Lung (tissue), 12 donors: ENCODE measurements around the gene TNFRSF18. TPM values are rescaled to one million over a fixed set of nuclear protein-coding genes. Genes with fewer than 3 reads are reported as not detected.

Source experiments
- ATAC-seq: fragments of 200-7000 bp; cut with Tn5 transposase; one replicate; pipeline ENCODE4 v1.9.1; 2020; ENCODE audit warnings: moderate number of reproducible peaks; ENCODE audit not compliant: insufficient read depth, low FRiP score
- DNase-seq, 3 donors: peaks; one replicate each; pipeline ENCODE4 v3.0.0-alpha.2; 2013 to 2017
- H3K27ac ChIP-seq, 2 donors: one replicate each; pipeline ENCODE4 v1.5.1; 2013; ENCODE audit warnings: mild to moderate bottlenecking in 2 of 2, moderate library complexity in 2 of 2, control low read depth in 1 of 2, inconsistent platforms in 1 of 2, low read depth in 1 of 2, low read length in 1 of 2
- H3K27me3 ChIP-seq, 3 donors: one replicate each; pipeline ENCODE4 v1.5.1; 2013; ENCODE audit warnings: low read length in 2 of 3; ENCODE audit not compliant: control insufficient read depth in 3 of 3, insufficient read depth in 3 of 3
- H3K36me3 ChIP-seq, 4 donors: one replicate each; pipeline ENCODE4 v1.5.1; 2013; ENCODE audit warnings: low read length in 4 of 4, mild to moderate bottlenecking in 1 of 4, moderate library complexity in 1 of 4; ENCODE audit not compliant: control insufficient read depth in 4 of 4, insufficient read depth in 4 of 4
- H3K4me1 ChIP-seq, 5 donors: one replicate each; pipeline ENCODE4 v1.5.1; 2013; ENCODE audit warnings: low read length in 5 of 5, mild to moderate bottlenecking in 2 of 5, moderate library complexity in 1 of 5; ENCODE audit not compliant: control insufficient read depth in 5 of 5, insufficient read depth in 5 of 5
- H3K4me3 ChIP-seq: one replicate; pipeline ENCODE4 v1.5.1; 2013; ENCODE audit warnings: mild to moderate bottlenecking, control low read depth, moderate library complexity
- H3K9ac ChIP-seq, 2 donors: one replicate each; pipeline ENCODE4 v1.5.1; 2013; ENCODE audit warnings: low read length in 2 of 2, control low read depth in 1 of 2; ENCODE audit not compliant: insufficient read depth in 1 of 2
- H3K9me3 ChIP-seq, 4 donors: one replicate each; pipeline ENCODE4 v1.5.1; 2013; ENCODE audit warnings: low read length in 3 of 4, mild to moderate bottlenecking in 1 of 4, moderate library complexity in 1 of 4; ENCODE audit not compliant: control insufficient read depth in 4 of 4, insufficient read depth in 3 of 4
- WGBS, 2 donors: extraction: QIAGEN DNeasy Blood & Tissue Kit; methylation state at CpG; one replicate each; pipeline ENCODE4 v1.1.7; 2013; 5-methylcytosine and 5-hydroxymethylcytosine counted together
- polyA plus RNA-seq, 2 donors: library from polyadenylated mRNA; stranded (reverse); fragments of 200-250 nt; gene quantifications; one replicate each; pipeline ENCODE4 v1.2.1, GENCODE V29; 2013
- total RNA-seq, 2 donors: library from RNA; depleted of rRNA in 1 of 2; stranded (reverse); fragments of >200 nt in 1 of 2; gene quantifications; one replicate each; pipeline ENCODE4 v1.2.1, GENCODE V29; 2014 to 2021
- TF ChIP-seq, protein P1 (sequence below): IDR thresholded peaks from 2 replicates; pipeline ENCODE4 v1.5.1; 2012; ENCODE audit warnings: mild to moderate bottlenecking; ENCODE audit errors: control extremely low read depth, extremely low read depth
- donor health status: control.
- donor health status: control.
- donor health status: Bipolar disorder and iron deficiency.
- donor health status: healthy.
- donor health status: DM: yes; HTN: yes; CAD: no.

The TNFRSF18 gene
- total and polyA plus RNA-seq, 4 donors = 1.8 to 4.0 (median 2.4) TPM

DNA sequence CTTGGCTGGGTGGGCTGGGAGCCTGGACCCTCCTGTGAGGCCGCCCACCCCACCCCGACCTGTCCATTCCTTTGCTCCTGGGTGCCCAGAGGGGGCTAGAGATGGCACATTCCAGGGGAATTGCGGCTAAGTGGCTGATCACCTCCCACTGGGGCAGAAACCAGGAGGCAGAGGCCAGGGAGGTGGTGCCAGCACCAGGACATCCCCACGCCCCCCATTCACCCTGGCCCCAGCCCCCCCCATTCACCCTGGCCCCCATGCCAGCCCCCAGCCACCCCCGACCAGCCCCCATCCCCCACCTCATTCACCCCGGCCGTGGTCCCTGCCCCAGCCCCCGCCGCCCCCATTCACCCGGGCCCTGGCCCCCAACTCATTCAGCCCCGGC lies 33.9 kb upstream of the TNFRSF18 start:
- H3K4me1 ChIP-seq = peaks cover 0 to 9% (median 0%) of the 10 kb centered on the region in 5 donors
- no peak for DNase-seq
- H3K27me3 ChIP-seq = peaks cover 0 to 27% (median 3%) of the 10 kb centered on the region in 3 donors
- WGBS, 2 donors = 54 to 67% methylated on average over 10 to 11 of the region's 11 CpGs
- no peak overlapping the region for H3K27ac ChIP-seq
- H3K9me3 ChIP-seq = peaks cover 0 to 7% (median 0%) of the 10 kb centered on the region in 4 donors
- no peak overlapping the region for H3K9ac ChIP-seq
- H3K36me3 ChIP-seq = no peaks in the 10 kb centered on the region
- TF ChIP-seq, protein P1, sequence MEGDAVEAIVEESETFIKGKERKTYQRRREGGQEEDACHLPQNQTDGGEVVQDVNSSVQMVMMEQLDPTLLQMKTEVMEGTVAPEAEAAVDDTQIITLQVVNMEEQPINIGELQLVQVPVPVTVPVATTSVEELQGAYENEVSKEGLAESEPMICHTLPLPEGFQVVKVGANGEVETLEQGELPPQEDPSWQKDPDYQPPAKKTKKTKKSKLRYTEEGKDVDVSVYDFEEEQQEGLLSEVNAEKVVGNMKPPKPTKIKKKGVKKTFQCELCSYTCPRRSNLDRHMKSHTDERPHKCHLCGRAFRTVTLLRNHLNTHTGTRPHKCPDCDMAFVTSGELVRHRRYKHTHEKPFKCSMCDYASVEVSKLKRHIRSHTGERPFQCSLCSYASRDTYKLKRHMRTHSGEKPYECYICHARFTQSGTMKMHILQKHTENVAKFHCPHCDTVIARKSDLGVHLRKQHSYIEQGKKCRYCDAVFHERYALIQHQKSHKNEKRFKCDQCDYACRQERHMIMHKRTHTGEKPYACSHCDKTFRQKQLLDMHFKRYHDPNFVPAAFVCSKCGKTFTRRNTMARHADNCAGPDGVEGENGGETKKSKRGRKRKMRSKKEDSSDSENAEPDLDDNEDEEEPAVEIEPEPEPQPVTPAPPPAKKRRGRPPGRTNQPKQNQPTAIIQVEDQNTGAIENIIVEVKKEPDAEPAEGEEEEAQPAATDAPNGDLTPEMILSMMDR = no peak
- H3K4me3 ChIP-seq = no peak overlapping the region
- no peak for ATAC-seq

DNA sequence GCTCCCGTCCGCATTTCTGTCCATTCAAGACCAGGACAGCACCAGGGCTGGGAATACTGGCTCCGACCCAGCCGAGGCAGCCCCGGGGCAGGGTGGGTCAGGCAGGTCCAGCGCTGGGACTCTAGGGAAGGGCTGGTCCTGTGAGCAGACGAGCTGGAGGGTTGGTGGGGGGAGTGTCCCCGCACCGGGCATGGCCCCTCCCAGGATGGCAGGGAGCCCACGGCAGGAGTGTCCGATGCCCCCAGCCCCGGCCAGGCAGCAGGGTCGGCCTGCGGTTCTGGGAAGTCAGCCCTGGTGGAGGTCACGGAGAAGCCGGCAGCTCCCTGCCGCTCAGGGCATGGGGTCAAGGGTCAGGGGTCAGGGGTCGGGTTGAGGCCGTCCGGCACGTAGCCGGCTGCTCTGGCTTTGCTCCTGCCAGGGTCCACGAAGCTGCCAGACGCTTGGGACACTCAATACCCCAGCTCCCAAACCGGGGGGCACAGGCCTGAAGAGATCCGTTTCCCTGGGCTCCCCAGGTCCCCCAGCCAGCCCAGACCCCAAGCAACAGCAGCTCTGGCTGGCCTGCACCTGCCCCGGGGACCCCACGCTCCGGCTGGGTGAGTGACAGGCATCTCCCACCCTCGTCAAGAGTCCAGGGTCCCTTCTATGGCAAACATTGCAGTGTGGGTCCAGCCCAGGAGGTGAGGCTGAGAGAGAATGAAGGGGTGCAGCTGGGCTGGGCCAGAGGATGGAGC lies 33.4 kb upstream of the TNFRSF18 start:
- H3K4me1 ChIP-seq = peaks cover 0 to 9% (median 0%) of the 10 kb centered on the region in 5 donors
- no peak for ATAC-seq
- TF ChIP-seq, protein P1 = no peak
- H3K27ac ChIP-seq = no peak overlapping the region
- 40 to 53% methylated on average over 27 to 30 of the region's 30 CpGs for WGBS, 2 donors
- H3K9ac ChIP-seq = no peak overlapping the region
- no peak for DNase-seq
- H3K36me3 ChIP-seq = no peaks in the 10 kb centered on the region
- H3K9me3 ChIP-seq = peaks cover 0 to 8% (median 0%) of the 10 kb centered on the region in 4 donors
- H3K27me3 ChIP-seq = peaks cover 0 to 27% (median 2%) of the 10 kb centered on the region in 3 donors
- no peak overlapping the region for H3K4me3 ChIP-seq

GRCh38 chr1:1239227-1239613 lies 32.8 kb upstream of the TNFRSF18 start:
- H3K36me3 ChIP-seq = peaks cover 0 to 2% (median under 1%) of the 10 kb centered on the region in 4 donors
- no peak overlapping the region for H3K27ac ChIP-seq
- DNase-seq (no peak), ATAC-seq (no peak)
- 64 to 71% methylated on average over 15 of the region's 15 CpGs for WGBS, 2 donors
- H3K4me3 ChIP-seq = no peak overlapping the region
- peaks cover 0 to 9% (median 0%) of the 10 kb centered on the region in 5 donors for H3K4me1 ChIP-seq
- peaks cover 0 to 8% (median 0%) of the 10 kb centered on the region in 4 donors for H3K9me3 ChIP-seq
- TF ChIP-seq, protein P1 = no peak
- no peak overlapping the region for H3K9ac ChIP-seq
- peaks cover 0 to 27% (median 2%) of the 10 kb centered on the region in 3 donors for H3K27me3 ChIP-seq
